A673 (cell line): ENCODE data around the gene OSTN. TPM values are rescaled to one million over a fixed set of nuclear protein-coding genes. Genes with fewer than 3 reads are reported as not detected.
"Not testable (repeated sequence)": the region's sequence is repeated elsewhere in the genome, so short reads cannot be mapped to it uniquely, and the experiment has no call there.

ENCODE experiments used
- BruUV-seq: library from RNA; stranded (reverse); fragments of 400-500 nt; replicated peaks from 2 replicates; lab custom pipeline; 2021; lab: Mats Ljungman, UMichigan
- CTCF ChIA-PET: fragments of 300-600 bp; sonication (Branson Sonifier 250); formaldehyde crosslinking; loops from one replicate; lab custom pipeline; 2022; ENCODE audit warnings: antibody characterized with exemption; lab: Charles Lee
- POLR2A ChIA-PET: fragments of 300-600 bp; sonication (Branson Sonifier 250); formaldehyde crosslinking; loops from one replicate; lab custom pipeline; 2022; ENCODE audit warnings: antibody characterized with exemption; ENCODE audit not compliant: low non-redundant PET; lab: Charles Lee
- DNase-seq: peaks from one replicate; pipeline ENCODE4 v3.0.0-alpha.2; 2015; ENCODE audit warnings: low spot score
- H3K27ac ChIP-seq: fragments of 200-600 bp; sonication (generic); 2 replicates; pipeline ENCODE4 v1.5.1; 2016; ENCODE audit warnings: mixed run types, low read depth, mild to moderate bottlenecking, mixed read lengths, antibody characterized with exemption, low read length; ENCODE audit not compliant: poor library complexity, severe bottlenecking
- H3K27me3 ChIP-seq: fragments of 200-600 bp; sonication (generic); replicated peaks from 2 replicates; pipeline ENCODE4 v1.6.1; 2017; ENCODE audit warnings: mixed run types, low read depth, mild to moderate bottlenecking, mixed read lengths, antibody characterized with exemption, low read length; ENCODE audit not compliant: insufficient read depth, poor library complexity
- H3K36me3 ChIP-seq: fragments of 200-600 bp; sonication (generic); 2 replicates; pipeline ENCODE4 v1.6.1; 2016; ENCODE audit warnings: mixed run types, mild to moderate bottlenecking, mixed read lengths, antibody characterized with exemption, low read length; ENCODE audit not compliant: insufficient read depth, poor library complexity, severe bottlenecking
- H3K4me1 ChIP-seq: fragments of 200-600 bp; sonication (generic); 2 replicates; pipeline ENCODE4 v1.6.1; 2017; ENCODE audit warnings: mixed run types, mild to moderate bottlenecking, mixed read lengths, antibody characterized with exemption, low read length; ENCODE audit not compliant: insufficient read depth, poor library complexity, severe bottlenecking
- H3K4me3 ChIP-seq: fragments of 200-600 bp; sonication (generic); 2 replicates; pipeline ENCODE4 v1.5.1; 2016; ENCODE audit warnings: low read depth, mixed run types, mild to moderate bottlenecking, mixed read lengths, low read length; ENCODE audit not compliant: poor library complexity, severe bottlenecking
- H3K9me3 ChIP-seq: fragments of 200-600 bp; sonication (generic); 2 replicates; pipeline ENCODE4 v1.6.1; 2016; ENCODE audit warnings: mixed run types, low read depth, mild to moderate bottlenecking, mixed read lengths, antibody characterized with exemption, low read length; ENCODE audit not compliant: poor library complexity, severe bottlenecking
- CTCF ChIP-seq: fragments of 300-800, 200-600 bp; sonication (generic); conservative IDR thresholded peaks from 2 replicates; pipeline ENCODE4 v1.5.1; 2017; ENCODE audit warnings: low read depth, mild to moderate bottlenecking, antibody characterized with exemption, low read length, moderate library complexity, mixed read lengths
- EZH2 ChIP-seq: fragments of 200-600 bp; sonication (generic); IDR thresholded peaks from 2 replicates; pipeline ENCODE4 v1.6.1; 2017; ENCODE audit warnings: borderline replicate concordance, low read depth, mild to moderate bottlenecking, mixed read lengths, antibody characterized with exemption, low read length; ENCODE audit not compliant: poor library complexity, severe bottlenecking
- intact Hi-C: fragments of 100-400 bp; cut with micrococcal nuclease; formaldehyde crosslinking; loops from one replicate; pipeline ENCODE4 v1.10.0; 2022; ENCODE audit not compliant: unreplicated experiment
- total RNA-seq: library from RNA; stranded (reverse); gene quantifications from 2 replicates; pipeline ENCODE4 v1.2.3, GENCODE V29; 2021

Gene OSTN
- total RNA-seq, 1 experiment from 2014 or later = not detected

- intact Hi-C loops = no loop called here
- no peak overlapping the region for H3K4me3 ChIP-seq
- ChIA-PET CTCF (no interaction called here), POLR2A (no interaction called here)
- no peaks in the 10 kb centered on the region for H3K4me1 ChIP-seq
- no peak for DNase-seq
- BruUV-seq = no TSS peak
- H3K27ac ChIP-seq = no peak overlapping the region
- H3K36me3 ChIP-seq = no peaks in the 10 kb centered on the region
- no peaks in the 10 kb centered on the region for H3K27me3 ChIP-seq
- no peak for TF ChIP-seq EZH2
- TF ChIP-seq CTCF = no peak
- H3K9me3 ChIP-seq = no peaks in the 10 kb centered on the region
These were observed 22.8 kb upstream of the OSTN start for GRCh38 chr3:191176038-191176785.

GRCh38 chr3:191185382-191185781 is 13.7 kb upstream of the OSTN start:
- intact Hi-C loops, BruUV-seq, DNase-seq, CTCF ChIA-PET, H3K4me1 ChIP-seq, H3K4me3 ChIP-seq, POLR2A ChIA-PET, H3K27me3 ChIP-seq, H3K36me3 ChIP-seq, H3K9me3 ChIP-seq, H3K27ac ChIP-seq: not testable (repeated sequence)

- CTCF ChIA-PET, H3K27ac ChIP-seq, H3K9me3 ChIP-seq, H3K4me3 ChIP-seq, POLR2A ChIA-PET, H3K27me3 ChIP-seq, BruUV-seq, H3K36me3 ChIP-seq, intact Hi-C loops, DNase-seq, H3K4me1 ChIP-seq: not testable (repeated sequence)
These were observed 10.8 kb upstream of the OSTN start for GRCh38 chr3:191188246-191188645.

GRCh38 chr3:191192270-191192669 is 6.8 kb upstream of the OSTN start:
- H3K4me3 ChIP-seq, H3K9me3 ChIP-seq, H3K27ac ChIP-seq, H3K27me3 ChIP-seq, POLR2A ChIA-PET, CTCF ChIA-PET, H3K4me1 ChIP-seq, BruUV-seq, DNase-seq, intact Hi-C loops, H3K36me3 ChIP-seq: not testable (repeated sequence)
